Vagina (tissue), 2 donors: ENCODE results near the gene SYNE1.

Experiments used
- CTCF ChIP-seq, 3 experiments: fragments of 450-650 bp in 2 of 3; fragments of 200-600 bp in 1 of 3; sonication (generic) in 1 of 3; IDR thresholded peaks; one replicate each; pipeline ENCODE4 v1.5.1; 2017 to 2019; ENCODE audit warnings: antibody characterized with exemption in 3 of 3, mild to moderate bottlenecking in 2 of 3, moderate library complexity in 2 of 3
- POLR2AphosphoS5 ChIP-seq, 2 donors: sonication (generic); formaldehyde crosslinking; IDR thresholded peaks; one replicate each; pipeline ENCODE4 v1.9.0; 2017; ENCODE audit warnings: antibody characterized with exemption in 2 of 2, mild to moderate bottlenecking in 2 of 2, low read depth in 1 of 2; ENCODE audit not compliant: insufficient read depth in 1 of 2

- TF ChIP-seq CTCF (IDR thresholded peaks at IDR 0.05) (no peak), POLR2AphosphoS5 (IDR thresholded peaks at IDR 0.05; ENCODE audit: insufficient read depth in 1 of 2, low read depth in 1 of 2) (peak in 1 of 2 donors; percentile 6)
Measured at GRCh38 chr6:152318278-152318677, 318.9 kb downstream of the SYNE1 start.
